SK-N-SH treated with all-trans-retinoic acid at 6 μM for 48 hours (cell line): ENCODE data around the gene SETDB2.

ENCODE experiments used
- ATAC-seq: fragments of 200-7000 bp; cut with Tn5 transposase; 3 replicates; pipeline ENCODE4 v1.9.1; 2020; ENCODE audit warnings: mild to moderate bottlenecking, moderate library complexity
- ARNTL ChIP-seq: fragments of 450-650 bp; formaldehyde crosslinking; IDR thresholded peaks from 2 replicates; pipeline ENCODE4 v1.5.0; 2020; ENCODE audit warnings: low read depth, mild to moderate bottlenecking, moderate library complexity, borderline replicate concordance
- CREB5 ChIP-seq: fragments of 250-450 bp; sonication (Bioruptor Pico); IDR thresholded peaks from 2 replicates; pipeline ENCODE4 v1.5.1; 2020; ENCODE audit warnings: low read depth, mild to moderate bottlenecking, moderate library complexity
- CSDC2 ChIP-seq: fragments of 250-450 bp; sonication (Bioruptor Pico); IDR thresholded peaks from 2 replicates; pipeline ENCODE4 v1.5.0; 2020; ENCODE audit warnings: mild to moderate bottlenecking, moderate library complexity
- ESRRG ChIP-seq: fragments of 250-450 bp; sonication (Bioruptor Pico); IDR thresholded peaks from 2 replicates; pipeline ENCODE4 v1.6.1; 2021; ENCODE audit warnings: mild to moderate bottlenecking
- GLIS3 ChIP-seq: fragments of 250-450 bp; sonication (Bioruptor Pico); IDR thresholded peaks from 2 replicates; pipeline ENCODE4 v1.5.0; 2020; ENCODE audit warnings: mild to moderate bottlenecking, moderate library complexity
- ISL1 ChIP-seq: fragments of 250-450 bp; sonication (Bioruptor Pico); IDR thresholded peaks from 2 replicates; pipeline ENCODE4 v2.1.2; 2022; ENCODE audit warnings: mild to moderate bottlenecking, moderate library complexity
- OSR1 ChIP-seq: fragments of 250-450 bp; sonication (Bioruptor Pico); IDR thresholded peaks from 2 replicates; pipeline ENCODE4 v1.8.0; 2022; ENCODE audit warnings: moderate library complexity, mild to moderate bottlenecking, inconsistent platforms
- PATZ1 ChIP-seq: fragments of 250-450 bp; sonication (Bioruptor Pico); IDR thresholded peaks from 2 replicates; pipeline ENCODE4 v1.8.0; 2020; ENCODE audit warnings: mild to moderate bottlenecking, moderate library complexity, borderline replicate concordance
- PPARA ChIP-seq: fragments of 250-450 bp; sonication (Bioruptor Pico); IDR thresholded peaks from 2 replicates; pipeline ENCODE4 v1.5.0; 2020; ENCODE audit warnings: mild to moderate bottlenecking, borderline replicate concordance
- RARB ChIP-seq: fragments of 250-450 bp; sonication (Bioruptor Pico); IDR thresholded peaks from 2 replicates; pipeline ENCODE4 v1.8.0; 2021; ENCODE audit warnings: mild to moderate bottlenecking, moderate library complexity
- SNAI2 ChIP-seq: fragments of 250-450 bp; sonication (Bioruptor Pico); IDR thresholded peaks from 2 replicates; pipeline ENCODE4 v1.5.0; 2020; ENCODE audit warnings: mild to moderate bottlenecking, moderate library complexity
- TCF4 ChIP-seq: fragments of 250-450 bp; sonication (Bioruptor Pico); IDR thresholded peaks from 2 replicates; pipeline ENCODE4 v1.8.0; 2021; ENCODE audit warnings: mild to moderate bottlenecking, moderate library complexity, borderline replicate concordance
- TOX ChIP-seq: fragments of 250-450 bp; sonication (Bioruptor Pico); IDR thresholded peaks from 2 replicates; pipeline ENCODE4 v1.8.0; 2021; ENCODE audit warnings: mild to moderate bottlenecking, moderate library complexity, borderline replicate concordance
- TSHZ2 ChIP-seq: fragments of 250-450 bp; sonication (Bioruptor Pico); IDR thresholded peaks from 2 replicates; pipeline ENCODE4 v1.5.0; 2020; ENCODE audit warnings: mild to moderate bottlenecking, moderate library complexity
- ZFP3 ChIP-seq: fragments of 250-450 bp; sonication (Bioruptor Pico); IDR thresholded peaks from 2 replicates; pipeline ENCODE4 v1.5.0; 2020; ENCODE audit warnings: mild to moderate bottlenecking, moderate library complexity
- ZFP30 ChIP-seq: fragments of 450-650 bp; formaldehyde crosslinking; IDR thresholded peaks from 2 replicates; pipeline ENCODE4 v1.5.0; 2022; ENCODE audit warnings: mild to moderate bottlenecking, moderate library complexity
- ZNF70 ChIP-seq: fragments of 450-650 bp; formaldehyde crosslinking; IDR thresholded peaks from 2 replicates; pipeline ENCODE4 v1.5.0; 2020; ENCODE audit warnings: mild to moderate bottlenecking, moderate library complexity
- ZNF8 ChIP-seq: fragments of 450-650 bp; formaldehyde crosslinking; IDR thresholded peaks from 2 replicates; pipeline ENCODE4 v1.5.0; 2020; ENCODE audit warnings: mild to moderate bottlenecking, moderate library complexity
- TF ChIP-seq, protein P1 (sequence below): fragments of 250-450 bp; sonication (Bioruptor Pico); IDR thresholded peaks from 2 replicates; pipeline ENCODE4 v1.8.0; 2021; ENCODE audit warnings: low read depth, mild to moderate bottlenecking, moderate library complexity, borderline replicate concordance

Gene SETDB2

DNA sequence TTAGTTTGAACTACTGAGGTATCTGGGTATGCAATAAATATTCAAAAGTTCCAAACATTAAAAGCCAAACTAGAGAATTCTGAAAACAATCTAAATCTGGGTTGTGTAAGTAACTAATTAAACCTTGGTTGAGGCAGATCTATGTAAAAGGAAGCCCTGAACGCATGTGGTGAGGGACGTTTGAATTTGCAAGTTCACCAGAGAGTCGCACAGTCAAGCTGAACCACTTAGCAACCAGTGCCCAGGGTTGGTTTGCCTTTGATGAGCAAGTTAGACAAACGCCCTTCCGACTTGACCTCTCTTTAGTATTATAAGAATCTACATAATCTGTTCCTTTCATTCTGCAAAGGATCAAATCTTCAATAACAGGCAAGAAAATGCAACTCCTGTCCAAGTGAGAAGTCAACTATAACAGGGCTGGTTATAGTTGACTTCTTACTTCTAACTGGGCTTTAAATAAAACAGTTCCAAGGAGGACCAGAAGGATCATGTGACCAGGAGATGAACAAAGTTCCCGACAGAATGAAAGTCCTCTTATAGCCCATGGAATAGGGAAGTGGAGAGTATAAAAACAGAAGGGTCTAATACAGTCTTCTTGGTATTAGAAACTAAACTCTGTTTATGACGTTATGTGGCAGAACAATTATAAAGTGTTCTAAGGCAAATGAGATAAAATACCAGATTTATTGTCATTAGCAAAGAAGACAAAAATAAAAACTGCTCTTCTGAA is 92.2 kb downstream of the SETDB2 start (continued):
- TF ChIP-seq ARNTL (CRISPR knock-in tag), result no peak
- TF ChIP-seq TOX, result no peak
- TF ChIP-seq ZFP3 (CRISPR knock-in tag), result no peak
- TF ChIP-seq ESRRG (CRISPR knock-in tag), result no peak
- no peak for TF ChIP-seq ISL1
- TF ChIP-seq ZNF8 (CRISPR knock-in tag), result no peak

DNA sequence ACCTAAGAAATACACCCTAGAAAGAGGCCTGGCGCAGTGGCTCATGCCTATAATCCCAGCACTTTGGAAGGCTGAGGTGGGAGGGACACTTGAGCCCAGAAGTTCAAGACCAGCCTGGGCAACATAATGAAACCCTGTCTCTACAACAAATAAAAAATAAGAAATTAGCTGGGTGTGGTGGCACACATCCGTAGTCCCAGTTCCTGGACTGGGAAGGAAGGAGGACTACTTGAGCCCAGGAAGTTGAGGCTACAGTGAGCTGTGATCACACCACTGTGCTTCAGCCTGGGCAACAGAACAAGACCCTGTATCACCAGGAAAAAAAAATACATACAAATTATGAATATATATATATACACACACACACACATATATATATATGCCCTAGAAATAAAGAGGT is 94.3 kb downstream of the SETDB2 start:
- TF ChIP-seq ZNF70 (CRISPR knock-in tag) (no peak), TSHZ2 (CRISPR knock-in tag) (no peak), PATZ1 (CRISPR knock-in tag) (no peak), ESRRG (CRISPR knock-in tag) (no peak), TCF4 (CRISPR knock-in tag) (no peak), PPARA (no peak), ISL1 (no peak)
- ATAC-seq, result no peak

DNA sequence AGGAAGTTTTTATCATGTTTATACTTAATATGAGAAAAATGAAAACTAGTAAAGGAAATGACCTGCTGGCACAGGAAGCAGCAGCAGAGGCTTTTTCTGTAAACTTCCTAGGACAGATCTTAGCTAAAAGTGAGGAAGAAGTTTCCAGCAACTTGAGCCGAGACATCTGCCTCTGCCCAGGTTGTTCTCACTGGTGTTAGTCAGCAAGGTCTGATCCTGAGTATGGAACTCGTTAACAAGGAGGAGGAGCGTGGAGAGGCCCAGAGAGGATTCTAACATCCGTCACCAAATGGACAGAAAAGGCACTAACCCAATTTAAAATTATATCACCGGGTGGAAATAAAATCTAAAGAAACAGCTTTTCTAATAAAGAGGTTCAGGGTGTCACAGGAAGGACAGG is 95.2 kb downstream of the SETDB2 start:
- ATAC-seq, result no peak
- TF ChIP-seq ZNF70 (CRISPR knock-in tag), result no peak
- no peak for TF ChIP-seq ISL1
- TF ChIP-seq SNAI2 (CRISPR knock-in tag), result no peak
- no peak for TF ChIP-seq ESRRG (CRISPR knock-in tag)

GRCh38 chr13:49539746-49540145 is 95.7 kb downstream of the SETDB2 start:
- TF ChIP-seq TOX (no peak), RARB (no peak), CREB5 (CRISPR knock-in tag) (no peak), ARNTL (CRISPR knock-in tag) (no peak)
- TF ChIP-seq, protein P1, sequence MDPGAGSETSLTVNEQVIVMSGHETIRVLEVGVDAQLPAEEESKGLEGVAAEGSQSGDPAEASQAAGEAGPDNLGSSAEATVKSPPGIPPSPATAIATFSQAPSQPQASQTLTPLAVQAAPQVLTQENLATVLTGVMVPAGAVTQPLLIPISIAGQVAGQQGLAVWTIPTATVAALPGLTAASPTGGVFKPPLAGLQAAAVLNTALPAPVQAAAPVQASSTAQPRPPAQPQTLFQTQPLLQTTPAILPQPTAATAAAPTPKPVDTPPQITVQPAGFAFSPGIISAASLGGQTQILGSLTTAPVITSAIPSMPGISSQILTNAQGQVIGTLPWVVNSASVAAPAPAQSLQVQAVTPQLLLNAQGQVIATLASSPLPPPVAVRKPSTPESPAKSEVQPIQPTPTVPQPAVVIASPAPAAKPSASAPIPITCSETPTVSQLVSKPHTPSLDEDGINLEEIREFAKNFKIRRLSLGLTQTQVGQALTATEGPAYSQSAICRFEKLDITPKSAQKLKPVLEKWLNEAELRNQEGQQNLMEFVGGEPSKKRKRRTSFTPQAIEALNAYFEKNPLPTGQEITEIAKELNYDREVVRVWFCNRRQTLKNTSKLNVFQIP, result no peak
- no peak for ATAC-seq

DNA sequence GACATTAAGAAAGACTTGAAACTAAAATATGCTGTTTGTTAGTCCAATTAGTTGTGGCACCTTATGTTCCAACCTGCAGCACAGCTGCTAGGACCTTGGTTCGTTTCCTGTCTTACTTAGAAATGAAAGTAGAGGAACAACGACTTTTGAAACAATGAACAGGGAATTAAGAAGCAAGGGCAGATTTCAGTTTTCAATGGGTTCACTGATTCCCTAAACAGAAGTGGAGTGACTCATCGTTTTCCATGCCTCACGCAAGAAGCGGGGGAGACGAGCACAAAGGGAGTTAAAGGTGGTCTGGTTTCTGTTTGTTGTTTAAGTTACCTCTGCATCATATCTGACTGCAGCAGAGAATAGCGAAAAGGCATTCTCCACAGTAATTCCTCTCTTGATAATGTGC is 96.5 kb downstream of the SETDB2 start:
- ATAC-seq, result no peak
- TF ChIP-seq ZNF8 (CRISPR knock-in tag) (no peak), GLIS3 (no peak), ZFP30 (no peak), TSHZ2 (CRISPR knock-in tag) (no peak), RARB (no peak), SNAI2 (CRISPR knock-in tag) (no peak), CREB5 (CRISPR knock-in tag) (no peak), OSR1 (CRISPR knock-in tag) (no peak), ZFP3 (CRISPR knock-in tag) (no peak), ISL1 (no peak), CSDC2 (CRISPR knock-in tag) (no peak), ZNF70 (CRISPR knock-in tag) (no peak), TOX (no peak)
- TF ChIP-seq, protein P1, result no peak
